Panc1 (cell line): ENCODE results near the gene MTMR12.

Experiments used
- CTCF ChIP-seq: fragments of 450-650 bp; IDR thresholded peaks from 2 replicates; pipeline ENCODE4 v1.5.1; 2017; ENCODE audit warnings: mild to moderate bottlenecking
- POLR2AphosphoS5 ChIP-seq: IDR thresholded peaks from 2 replicates; pipeline ENCODE4 v1.6.1; 2012; ENCODE audit warnings: mild to moderate bottlenecking, low read depth, low read length, moderate library complexity
- REST ChIP-seq, 2 experiments: IDR thresholded peaks; 2 replicates each; pipeline ENCODE4 v1.6.1; 2011 to 2012; ENCODE audit warnings: low read depth in 2 of 2, control low read depth in 1 of 2, low read length in 1 of 2, mild to moderate bottlenecking in 1 of 2, moderate library complexity in 1 of 2; ENCODE audit not compliant: insufficient read depth in 1 of 2
- TCF7L2 ChIP-seq: IDR thresholded peaks from 2 replicates; pipeline ENCODE4 v1.6.1; 2011; ENCODE audit warnings: mild to moderate bottlenecking, low read depth, low read length, inconsistent platforms

GRCh38 chr5:32302835-32303754, 9.6 kb downstream of the MTMR12 start:
- TF ChIP-seq CTCF (no peak), POLR2AphosphoS5 (no peak), REST (IDR thresholded peaks at IDR 0.05; ENCODE audit: insufficient read depth in 1 of 2, low read depth in 2 of 2, low read length in 1 of 2) (no peak), TCF7L2 (no peak)
